GM23248 (cell line): ENCODE results near the gene JAML. TPM values are rescaled to one million over a fixed set of nuclear protein-coding genes. Genes with fewer than 3 reads are reported as not detected.

ENCODE experiments used
- DNase-seq: peaks from one replicate; pipeline ENCODE4 v3.0.0-alpha.2; 2015
- H2AFZ ChIP-seq: fragments of 200-600 bp; sonication (generic); 2 replicates; pipeline ENCODE4 v1.6.1; 2016; ENCODE audit warnings: antibody characterized with exemption
- H3F3A ChIP-seq: fragments of 200-600 bp; sonication (generic); 2 replicates; pipeline ENCODE4 v1.6.1; 2016; ENCODE audit warnings: mild to moderate bottlenecking, antibody characterized with exemption, mixed run types; ENCODE audit not compliant: insufficient read depth
- H3K27ac ChIP-seq: fragments of 200-600 bp; sonication (generic); 2 replicates; pipeline ENCODE4 v1.5.1; 2016; ENCODE audit warnings: mild to moderate bottlenecking
- H3K27me3 ChIP-seq: fragments of 200-600 bp; sonication (generic); replicated peaks from 2 replicates; pipeline ENCODE4 v1.6.1; 2016; ENCODE audit warnings: mild to moderate bottlenecking; ENCODE audit not compliant: insufficient read depth
- H3K36me3 ChIP-seq: fragments of 200-600 bp; sonication (generic); 2 replicates; pipeline ENCODE4 v1.6.1; 2016; ENCODE audit warnings: low read depth, mild to moderate bottlenecking
- H3K4me1 ChIP-seq: fragments of 200-600 bp; sonication (generic); 2 replicates; pipeline ENCODE4 v1.6.1; 2016; ENCODE audit warnings: mild to moderate bottlenecking; ENCODE audit not compliant: insufficient read depth
- H3K4me2 ChIP-seq: fragments of 200-600 bp; sonication (generic); one replicate; pipeline ENCODE4 v1.6.1; 2016; ENCODE audit warnings: mild to moderate bottlenecking; ENCODE audit not compliant: unreplicated experiment
- H3K4me3 ChIP-seq: fragments of 200-600 bp; sonication (generic); 2 replicates; pipeline ENCODE4 v1.5.1; 2016; ENCODE audit warnings: mild to moderate bottlenecking
- H3K79me2 ChIP-seq: fragments of 200-600 bp; sonication (generic); 2 replicates; pipeline ENCODE4 v1.6.1; 2016; ENCODE audit warnings: mild to moderate bottlenecking; ENCODE audit not compliant: insufficient read depth
- H3K9ac ChIP-seq: fragments of 200-600 bp; sonication (generic); 2 replicates; pipeline ENCODE4 v1.6.1; 2016; ENCODE audit warnings: mild to moderate bottlenecking
- H3K9me2 ChIP-seq: fragments of 200-600 bp; sonication (generic); 2 replicates; pipeline ENCODE4 v1.6.1; 2016; ENCODE audit warnings: mixed run types, mild to moderate bottlenecking, moderate library complexity; ENCODE audit not compliant: insufficient read depth
- H3K9me3 ChIP-seq: fragments of 200-600 bp; sonication (generic); one replicate; pipeline ENCODE4 v1.6.1; 2017; ENCODE audit warnings: low read depth
- H4K20me1 ChIP-seq: fragments of 200-600 bp; sonication (generic); 2 replicates; pipeline ENCODE4 v1.6.0; 2016; ENCODE audit not compliant: insufficient read depth
- EZH2 ChIP-seq: fragments of 200-600 bp; sonication (generic); IDR thresholded peaks from 2 replicates; pipeline ENCODE4 v1.6.1; 2018; ENCODE audit warnings: antibody characterized with exemption, mild to moderate bottlenecking; ENCODE audit not compliant: insufficient read depth, poor library complexity, severe bottlenecking
- EZH2phosphoT487 ChIP-seq: fragments of 200-600 bp; sonication (generic); IDR thresholded peaks from 2 replicates; pipeline ENCODE4 v1.6.1; 2018; ENCODE audit warnings: antibody characterized with exemption, moderate library complexity, mild to moderate bottlenecking, low read depth; ENCODE audit not compliant: insufficient read depth
- WGBS, 2 experiments: methylation state at CpG; one replicate each; pipeline ENCODE4 v1.1.6; 2015 to 2017; ENCODE audit warnings: low lambda C conversion rate in 2 of 2, low coverage in 1 of 2; ENCODE audit errors: missing lambda C conversion rate in 2 of 2; 5-methylcytosine and 5-hydroxymethylcytosine counted together
- in situ Hi-C: fragments of 300-500 bp; cut with MboI; formaldehyde crosslinking; loops from 2 replicates; pipeline ENCODE4 v1.15.0; 2020
- polyA plus RNA-seq: library from polyadenylated mRNA; unstranded; fragments of >200 nt; fragmentation: Nextera tagmentation; extraction: Ambion mirVana; gene quantifications from 2 replicates; pipeline ENCODE4 v1.2.1, GENCODE V29; 2016
- total RNA-seq: library from RNA; depleted of rRNA; stranded (reverse); fragments of >200 nt; shearing (Covaris generic); gene quantifications from 2 replicates; pipeline ENCODE4 v1.2.3, GENCODE V29; 2014

The JAML gene
- total and polyA plus RNA-seq, 2 experiments from 2014 or later, result not detected

DNA sequence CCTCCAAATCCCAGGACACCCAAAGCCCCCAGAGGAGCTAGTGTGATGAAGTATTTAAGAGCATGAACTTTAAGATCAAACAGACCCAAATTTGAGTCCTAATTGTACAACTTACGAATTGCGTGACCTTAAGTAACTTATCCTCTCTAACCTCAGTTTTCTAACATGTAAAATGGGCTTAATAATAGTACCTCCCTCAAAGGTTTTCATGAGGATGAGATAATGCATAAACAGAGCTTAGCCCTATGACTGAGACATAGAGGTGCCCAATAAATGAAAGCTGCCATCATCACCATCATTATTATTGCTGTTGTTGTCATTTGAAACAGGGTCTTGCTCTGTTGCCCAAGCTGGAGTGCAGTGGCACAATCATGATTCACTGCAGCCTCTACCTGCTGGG lies 57.6 kb downstream of the JAML start:
- Histone ChIP-seq H3K4me1 (no peaks in the 10 kb centered on the region), H3K36me3 (no peaks in the 10 kb centered on the region), H3K9me3 (no peaks in the 10 kb centered on the region), H3K9me2 (no peaks in the 10 kb centered on the region), H3K27ac (no peak overlapping the region), H3F3A (no peaks in the 10 kb centered on the region), H3K79me2 (no peaks in the 10 kb centered on the region), H3K9ac (no peak overlapping the region), H3K4me2 (no peak overlapping the region), H3K4me3 (no peak overlapping the region), H4K20me1 (no peaks in the 10 kb centered on the region), H3K27me3 (peaks cover 19% of the 10 kb centered on the region), H2AFZ (no peak overlapping the region)
- 35 to 50% methylated on average over 2 of the region's 2 CpGs for WGBS, 2 experiments
- in situ Hi-C loops, result no loop called here
- TF ChIP-seq EZH2phosphoT487 (no peak), EZH2 (no peak)
- DNase-seq, result no peak

DNA sequence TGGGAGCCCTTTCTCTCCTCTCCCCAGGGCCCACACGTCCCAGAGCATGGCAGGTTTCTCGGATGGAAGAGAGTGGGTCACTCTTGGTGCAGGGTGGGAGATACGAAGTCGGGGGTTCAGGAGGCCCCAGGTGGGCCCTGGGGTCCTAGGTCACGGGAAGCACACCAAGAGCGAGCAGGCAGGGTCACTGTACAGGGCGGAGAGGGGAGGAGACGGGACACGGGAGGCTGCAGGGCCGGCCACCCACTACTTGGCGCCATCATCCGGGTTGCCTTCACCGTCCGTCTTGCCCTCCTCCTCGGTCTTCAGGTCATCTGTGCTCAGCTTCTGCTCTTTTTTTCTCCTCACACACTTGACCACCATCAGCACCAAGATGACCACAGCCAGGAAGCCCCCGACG lies 58.2 kb downstream of the JAML start:
- H3K4me1 ChIP-seq, result no peaks in the 10 kb centered on the region
- H3K27me3 ChIP-seq, result peaks cover 20% of the 10 kb centered on the region
- H3K27ac ChIP-seq, result no peak overlapping the region
- no peaks in the 10 kb centered on the region for H3K9me2 ChIP-seq
- H3K9ac ChIP-seq, result no peak overlapping the region
- H3K4me2 ChIP-seq, result no peak overlapping the region
- H3K4me3 ChIP-seq, result no peak overlapping the region
- no peaks in the 10 kb centered on the region for H3K9me3 ChIP-seq
- DNase-seq, result no peak
- in situ Hi-C loops, result no loop called here
- 71 to 73% methylated on average over 17 of the region's 17 CpGs for WGBS, 2 experiments
- no peaks in the 10 kb centered on the region for H4K20me1 ChIP-seq
- no peaks in the 10 kb centered on the region for H3K79me2 ChIP-seq
- TF ChIP-seq EZH2 (no peak), EZH2phosphoT487 (no peak)
- H2AFZ ChIP-seq, result no peak overlapping the region
- no peaks in the 10 kb centered on the region for H3K36me3 ChIP-seq
- no peaks in the 10 kb centered on the region for H3F3A ChIP-seq

DNA sequence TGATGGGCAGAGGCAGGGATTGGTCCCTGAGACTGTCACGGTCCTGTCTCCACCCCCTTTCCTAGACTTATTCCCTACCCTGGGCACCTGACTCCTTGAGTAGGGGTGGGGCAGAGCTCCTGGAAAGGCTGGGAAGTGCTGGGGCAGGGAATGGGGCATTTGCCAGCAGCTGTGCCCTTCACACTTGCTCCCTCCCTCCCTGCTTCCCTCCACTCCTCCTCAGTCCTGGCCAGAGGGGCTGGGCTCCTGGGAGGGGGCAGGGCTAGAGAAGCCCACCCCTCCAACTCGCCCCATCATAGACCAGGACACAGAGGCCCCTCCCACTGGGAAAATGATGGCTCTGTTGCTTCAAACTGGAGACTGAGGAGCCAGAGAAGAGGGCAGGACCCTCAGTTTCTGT lies 59.9 kb downstream of the JAML start:
- no peak overlapping the region for H3K4me3 ChIP-seq
- H3K4me2 ChIP-seq, result no peak overlapping the region
- no peaks in the 10 kb centered on the region for H3K36me3 ChIP-seq
- H3K9me3 ChIP-seq, result no peaks in the 10 kb centered on the region
- in situ Hi-C loops, result no loop called here
- H4K20me1 ChIP-seq, result no peaks in the 10 kb centered on the region
- 33 to 39% methylated on average over 2 of the region's 2 CpGs for WGBS, 2 experiments
- no peak overlapping the region for H2AFZ ChIP-seq
- H3K27me3 ChIP-seq, result peaks cover 24% of the 10 kb centered on the region
- no peaks in the 10 kb centered on the region for H3F3A ChIP-seq
- no peak for TF ChIP-seq EZH2
- no peak for TF ChIP-seq EZH2phosphoT487
- no peaks in the 10 kb centered on the region for H3K79me2 ChIP-seq
- no peak overlapping the region for H3K9ac ChIP-seq
- no peaks in the 10 kb centered on the region for H3K9me2 ChIP-seq
- H3K4me1 ChIP-seq, result no peaks in the 10 kb centered on the region
- DNase-seq, result no peak
- no peak overlapping the region for H3K27ac ChIP-seq

DNA sequence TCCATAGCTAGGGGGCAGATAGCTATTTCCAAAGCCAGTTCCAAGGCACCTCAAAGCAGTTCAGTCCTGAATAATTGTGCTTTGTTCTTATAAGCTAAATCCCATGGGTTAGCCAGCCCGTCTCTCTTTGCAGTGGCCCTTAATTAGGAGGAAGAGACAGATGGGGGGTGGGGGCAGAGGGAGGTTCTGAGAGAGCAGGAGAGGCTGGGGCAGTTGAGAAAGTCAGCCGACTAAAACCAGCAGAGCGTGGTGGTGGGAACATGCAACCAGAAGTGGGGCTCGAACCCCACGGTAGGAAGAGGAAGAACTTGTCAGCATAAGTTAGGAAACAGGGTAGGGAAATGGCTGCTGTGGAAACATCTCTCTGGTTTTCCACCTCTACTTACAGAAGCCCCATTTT lies 61.3 kb downstream of the JAML start:
- H3K4me3 ChIP-seq, result no peak overlapping the region

DNA sequence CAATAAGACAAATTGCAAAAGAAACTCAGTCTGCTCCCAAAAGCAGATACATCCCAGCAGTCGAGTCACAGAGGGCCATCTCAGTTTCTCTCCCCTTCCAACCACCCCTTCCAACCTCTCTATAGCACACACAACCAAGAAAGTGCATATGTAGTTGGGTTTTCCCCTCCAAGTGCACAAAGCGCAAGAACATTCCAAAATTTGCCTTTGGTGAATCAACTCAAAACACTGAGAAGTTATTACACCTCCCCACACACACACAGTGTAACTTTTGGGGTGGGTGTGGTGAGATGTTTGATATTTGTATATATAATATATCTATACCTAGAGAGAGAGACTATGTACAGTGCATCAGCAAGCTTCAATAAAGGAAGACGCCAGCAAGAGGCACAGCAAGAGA lies 62.0 kb downstream of the JAML start:
- H3K9ac ChIP-seq, result no peak overlapping the region
- WGBS, 2 experiments, result 32 to 37% methylated on average over 3 of the region's 3 CpGs
- H3K9me3 ChIP-seq, result no peaks in the 10 kb centered on the region
- H3K79me2 ChIP-seq, result no peaks in the 10 kb centered on the region
- H3K36me3 ChIP-seq, result no peaks in the 10 kb centered on the region
- H3K9me2 ChIP-seq, result no peaks in the 10 kb centered on the region
- no peak overlapping the region for H3K4me2 ChIP-seq
- no peak overlapping the region for H3K4me3 ChIP-seq
- no peaks in the 10 kb centered on the region for H4K20me1 ChIP-seq
- peaks cover 20% of the 10 kb centered on the region for H3K27me3 ChIP-seq
- H3K4me1 ChIP-seq, result no peaks in the 10 kb centered on the region
- DNase-seq, result no peak
- H2AFZ ChIP-seq, result no peak overlapping the region
- no peak for TF ChIP-seq EZH2phosphoT487
- no peak for TF ChIP-seq EZH2
- in situ Hi-C loops, result no loop called here
- no peak overlapping the region for H3K27ac ChIP-seq
- no peaks in the 10 kb centered on the region for H3F3A ChIP-seq

More for the DNA sequence above, 61.3 kb downstream of the JAML start:
- Histone ChIP-seq H3K9me3 (no peaks in the 10 kb centered on the region), H3K9ac (no peak overlapping the region), H4K20me1 (no peaks in the 10 kb centered on the region), H3K27ac (no peak overlapping the region), H3K9me2 (no peaks in the 10 kb centered on the region), H3K27me3 (peaks cover 20% of the 10 kb centered on the region), H3F3A (no peaks in the 10 kb centered on the region), H2AFZ (no peak overlapping the region), H3K36me3 (no peaks in the 10 kb centered on the region), H3K4me1 (no peaks in the 10 kb centered on the region), H3K4me2 (no peak overlapping the region), H3K79me2 (no peaks in the 10 kb centered on the region)
- 43 to 47% methylated on average over 5 of the region's 5 CpGs for WGBS, 2 experiments
- no peak for DNase-seq
- in situ Hi-C loops, result no loop called here
- TF ChIP-seq EZH2phosphoT487, result no peak
- no peak for TF ChIP-seq EZH2
